ENCODE measurements around the gene HESX1.

The HESX1 gene

DNA sequence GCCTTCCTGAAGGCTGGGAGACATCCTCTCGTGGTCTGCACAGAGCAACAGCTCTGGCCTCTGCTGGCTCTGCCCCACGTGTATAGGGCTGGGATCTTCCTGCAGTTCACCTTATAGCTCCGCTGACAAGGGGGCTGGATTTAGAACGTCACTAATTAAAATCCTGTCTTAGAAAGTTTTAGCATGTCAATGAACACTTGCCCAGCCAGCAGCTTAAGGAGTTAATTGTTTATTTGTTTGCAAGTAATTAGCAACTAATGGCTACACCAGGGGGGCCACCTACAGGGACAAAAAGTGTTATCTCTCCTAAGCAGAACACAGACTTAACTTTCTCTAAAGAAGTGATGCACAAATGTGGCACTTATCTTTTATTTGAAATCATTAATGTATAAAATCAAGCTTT lies at the start of gene HESX1:
TSS of gene HESX1 (minus strand) at position 84 of the 403 bp plus-strand sequence. CDS start at position 24, 60 bp downstream.
- no peak for DNase-seq (ENCODE audit: low read depth)

GRCh38 chr3:57244946-57245345 lies 45.2 kb upstream of the HESX1 start:
- no peak for DNase-seq (ENCODE audit: low read depth)

DNA sequence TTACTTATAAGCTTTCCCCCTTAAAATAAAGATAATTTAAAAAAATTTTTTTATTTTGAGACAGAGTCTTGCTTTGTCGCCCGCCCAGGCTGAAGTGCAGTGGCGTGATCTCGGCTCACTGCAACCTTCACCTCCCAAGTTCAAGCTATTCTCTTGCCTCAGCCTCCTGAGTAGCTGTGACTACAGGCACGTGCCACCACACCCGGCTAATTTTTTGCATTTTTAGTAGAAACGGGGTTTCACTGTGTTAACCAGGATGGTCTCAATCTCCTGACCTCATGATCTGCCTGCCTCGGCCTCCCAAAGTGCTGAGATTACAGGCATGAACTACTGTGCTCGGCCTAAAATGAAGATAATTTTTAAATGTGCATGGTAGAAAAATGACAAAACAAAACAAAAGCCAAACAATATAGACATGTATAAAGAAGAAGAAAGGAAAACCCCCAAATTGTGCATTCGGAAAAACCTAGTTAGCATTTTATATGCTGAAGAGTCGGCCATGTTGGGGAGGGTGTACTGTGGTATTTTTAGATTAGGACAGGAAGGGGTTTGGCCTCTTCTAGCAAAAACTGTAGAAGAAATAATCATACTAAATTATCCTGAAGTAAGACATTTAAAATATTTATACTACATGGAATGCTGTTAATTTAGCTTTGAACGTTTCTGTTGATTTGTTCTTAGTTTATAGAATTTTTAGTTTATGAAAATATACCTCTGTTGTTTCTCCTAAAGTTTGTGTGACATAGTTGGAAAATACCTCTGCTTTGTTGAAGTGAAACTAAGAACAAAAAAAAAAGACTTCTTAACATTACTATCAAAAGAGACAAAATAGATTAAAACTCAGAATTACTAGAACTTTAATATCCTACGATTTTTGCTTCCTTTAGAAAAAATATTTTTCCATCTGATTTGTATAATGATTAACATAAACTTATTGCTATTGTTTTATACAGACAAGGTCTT lies 35.1 kb upstream of the HESX1 start:
- no peak for DNase-seq (ENCODE audit: low read depth)

- DNase-seq (ENCODE audit: low read depth): no peak
Measured at GRCh38 chr3:57233799-57234198, 34.0 kb upstream of the HESX1 start.

GRCh38 chr3:57230006-57230405 lies 30.2 kb upstream of the HESX1 start:
- no peak for DNase-seq (ENCODE audit: low read depth)

DNA sequence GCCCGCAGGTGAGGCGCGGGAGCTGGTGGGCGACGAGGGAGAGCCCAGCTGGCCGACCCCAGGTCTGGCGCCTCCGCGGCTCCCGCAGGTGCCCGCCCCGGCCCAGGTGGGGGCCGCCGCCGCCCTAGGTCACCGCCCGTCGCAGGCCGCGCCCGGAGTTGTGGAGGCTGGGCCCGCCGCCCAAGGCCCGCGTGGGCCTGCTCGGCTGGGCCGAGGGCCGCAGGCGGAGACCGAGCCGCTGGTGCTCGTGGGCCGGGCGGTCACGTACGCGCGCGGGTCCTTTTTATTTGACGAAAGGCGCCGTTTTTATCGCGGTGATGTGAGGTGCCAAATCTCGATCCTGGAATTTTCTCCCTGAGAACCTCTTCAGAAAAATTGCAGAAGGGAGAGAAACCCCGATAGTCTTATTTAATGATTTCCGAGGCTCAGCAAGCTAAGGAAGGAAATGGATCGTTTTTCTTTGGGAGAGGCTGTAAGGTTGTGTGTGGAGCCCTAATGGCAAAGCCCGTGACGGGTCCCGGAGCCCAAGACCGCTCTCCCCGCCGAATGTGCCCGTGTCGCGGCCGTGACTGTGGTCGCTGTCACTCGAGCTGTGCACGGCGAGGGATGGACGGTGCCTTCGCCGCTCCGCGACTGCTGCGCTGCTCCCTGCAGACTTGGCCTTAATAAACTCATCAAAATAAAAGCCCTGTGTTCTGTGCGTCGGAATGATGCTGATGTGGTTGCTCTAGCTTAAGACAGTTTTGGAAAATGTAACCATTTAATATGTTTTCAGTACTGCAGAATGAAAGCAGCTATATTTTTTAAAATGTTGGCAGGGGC lies 28.4 kb upstream of the HESX1 start:
- DNase-seq (ENCODE audit: low read depth): peak; percentile 28

DNA sequence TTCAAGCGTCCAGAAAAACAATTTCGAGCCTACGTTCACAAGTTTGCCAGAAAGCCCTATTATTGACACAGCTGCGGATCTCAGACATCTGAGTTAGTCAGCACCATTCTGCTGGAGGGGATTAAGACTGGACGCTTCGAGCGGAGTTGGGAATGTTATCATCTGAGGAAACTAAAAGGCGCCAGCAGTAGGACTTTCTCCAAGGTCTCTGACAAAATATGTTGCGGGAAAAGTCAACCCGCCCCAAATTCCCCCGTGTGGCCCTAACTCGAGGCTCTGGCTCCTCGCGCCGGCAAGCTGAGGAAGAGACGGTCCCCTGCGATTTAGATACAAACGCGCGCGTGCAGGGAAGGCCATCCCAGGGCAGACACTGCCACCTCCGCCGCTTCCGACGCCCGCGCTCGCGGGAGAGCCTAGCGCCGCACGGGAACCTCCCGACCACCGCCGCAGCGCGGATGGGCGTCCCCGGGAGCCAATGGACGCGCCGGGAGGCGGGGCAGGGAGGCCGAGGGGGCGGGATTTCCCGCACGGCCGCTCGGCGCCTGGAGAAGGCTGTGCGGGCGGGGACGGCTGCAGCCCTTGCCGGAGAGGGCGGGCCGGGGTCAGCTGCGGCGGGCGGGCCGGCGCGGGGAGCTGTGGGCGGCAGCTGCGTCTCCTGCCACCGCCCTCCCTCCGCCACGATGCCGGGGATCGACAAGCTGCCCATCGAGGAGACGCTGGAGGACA lies 27.6 kb upstream of the HESX1 start, which contains the start of gene APPL1:
TSS of gene APPL1 (plus strand) at position 526 of the 726 bp plus-strand sequence. CDS start at position 681, 155 bp downstream.
- DNase-seq (ENCODE audit: low read depth): peak; percentile 84

- DNase-seq (ENCODE audit: low read depth): no peak
Measured at GRCh38 chr3:57226176-57226575, 26.4 kb upstream of the HESX1 start.

DNA sequence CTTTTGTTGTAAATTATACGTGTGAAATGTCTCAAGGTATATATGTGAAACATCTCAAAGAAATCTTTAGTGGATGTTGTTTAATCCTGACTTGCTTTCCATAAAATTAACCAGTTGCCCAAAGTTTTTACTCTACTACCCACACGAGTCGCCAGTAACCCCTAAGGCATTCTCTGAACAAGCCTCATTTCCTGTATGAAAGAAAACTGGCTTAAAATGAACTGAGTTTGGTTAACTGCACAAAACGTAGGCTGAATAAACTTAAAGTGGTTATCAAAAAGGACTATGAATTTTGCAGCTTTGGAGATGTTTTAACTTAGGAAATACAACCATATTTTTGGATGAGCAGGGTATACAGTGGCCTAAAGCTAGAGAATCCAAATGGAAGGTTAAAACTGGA lies 25.1 kb upstream of the HESX1 start:
- DNase-seq (ENCODE audit: low read depth): no peak

DNA sequence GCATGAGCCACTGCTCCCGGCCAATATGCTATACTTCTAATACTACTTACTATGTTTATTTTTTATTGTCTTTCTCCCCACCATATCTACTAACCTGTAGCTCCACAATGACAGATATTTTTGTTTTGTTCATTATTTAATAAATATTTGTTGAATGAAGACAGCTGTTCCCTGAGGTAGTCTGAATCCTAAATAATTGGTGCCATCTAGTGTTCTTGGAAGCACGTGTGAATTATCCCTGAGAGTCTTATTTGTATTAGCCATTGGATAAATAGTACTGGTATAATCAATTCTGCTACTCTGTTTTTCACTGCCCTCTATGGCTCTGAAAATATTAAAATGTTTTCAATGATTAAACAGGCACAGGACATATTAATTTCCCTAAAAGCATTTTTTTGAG lies 22.1 kb upstream of the HESX1 start:
- no peak for DNase-seq (ENCODE audit: low read depth)

DNA sequence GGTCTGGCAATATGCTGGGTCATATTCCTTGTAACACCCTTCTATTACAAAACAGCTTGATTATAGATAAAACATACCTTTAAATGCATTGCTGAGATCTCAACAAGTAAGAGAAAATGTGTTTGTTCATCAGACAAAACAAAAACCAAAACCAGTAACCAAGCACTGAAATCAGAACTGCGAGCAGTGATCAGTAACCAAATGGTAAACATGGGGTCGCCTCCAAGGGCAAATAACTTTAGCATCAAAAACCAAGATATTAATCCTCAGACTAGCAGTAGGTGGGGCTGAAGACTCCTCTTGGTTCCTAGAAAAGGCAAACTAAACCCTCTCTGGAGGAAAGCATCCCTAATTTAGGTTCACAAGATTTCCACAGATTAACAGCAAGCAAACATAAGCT lies 6.6 kb upstream of the HESX1 start:
- DNase-seq (ENCODE audit: low read depth): no peak

DNA sequence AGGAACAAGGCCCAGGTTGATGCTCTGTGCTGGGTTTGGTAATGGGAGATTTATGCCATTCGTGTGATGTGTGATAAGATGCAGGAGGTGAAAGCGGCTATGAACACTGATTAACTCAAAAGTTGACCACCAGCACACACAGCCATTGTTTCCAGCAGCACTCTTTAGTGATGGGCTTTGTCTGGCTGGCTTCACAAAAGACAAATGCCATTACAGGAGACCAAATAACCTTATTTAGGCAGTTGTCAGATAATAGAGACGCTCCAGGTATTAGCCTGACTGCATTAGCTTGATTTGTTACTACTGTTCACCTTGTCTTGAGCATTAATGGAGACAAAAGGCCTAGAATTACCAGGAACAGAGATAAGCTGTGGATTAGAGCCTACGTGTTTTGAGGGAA lies 5.1 kb downstream of the HESX1 start:
- DNase-seq (ENCODE audit: low read depth): no peak

DNA sequence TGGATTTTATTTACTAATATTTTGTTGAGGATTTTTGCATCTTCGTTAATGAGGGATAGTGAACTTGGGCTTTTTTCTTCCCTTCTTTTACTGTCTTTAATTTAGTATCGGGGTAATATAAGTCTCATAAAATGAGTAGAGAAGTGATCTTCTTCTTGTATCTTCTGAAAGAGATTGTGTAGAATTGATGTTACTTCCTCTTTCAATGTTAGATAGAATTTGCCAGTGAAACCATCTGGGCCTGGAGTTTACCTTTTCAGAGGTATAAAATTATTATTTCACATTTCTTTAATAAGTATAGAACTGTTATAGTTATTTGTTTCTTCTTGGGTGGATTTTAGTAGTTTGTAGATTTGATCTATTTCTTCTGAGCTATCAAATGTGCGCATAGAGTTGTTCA lies 7.8 kb downstream of the HESX1 start:
- DNase-seq (ENCODE audit: low read depth): no peak

DNA sequence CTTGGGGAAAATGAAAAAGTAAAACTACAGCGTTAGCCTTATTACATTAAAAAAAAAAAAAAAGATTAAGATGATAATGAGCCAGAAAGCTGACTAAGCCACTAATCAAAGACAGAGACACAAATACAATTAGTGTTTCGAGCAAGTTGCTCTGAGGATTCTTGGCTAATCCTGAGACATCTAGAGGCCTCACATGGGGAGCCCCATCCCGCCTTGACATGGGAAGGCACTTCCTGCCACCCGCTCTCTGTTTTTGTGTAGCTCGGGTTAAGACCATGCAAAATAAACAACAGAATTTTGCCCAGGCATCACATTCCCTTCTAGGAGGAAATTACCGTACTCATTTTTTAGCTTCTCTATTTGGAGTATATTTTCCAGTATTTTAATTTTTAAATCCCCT lies 15.3 kb downstream of the HESX1 start:
- no peak for DNase-seq (ENCODE audit: low read depth)

- DNase-seq (ENCODE audit: low read depth): no peak
Measured at GRCh38 chr3:57179580-57180410, 20.0 kb downstream of the HESX1 start.

DNA sequence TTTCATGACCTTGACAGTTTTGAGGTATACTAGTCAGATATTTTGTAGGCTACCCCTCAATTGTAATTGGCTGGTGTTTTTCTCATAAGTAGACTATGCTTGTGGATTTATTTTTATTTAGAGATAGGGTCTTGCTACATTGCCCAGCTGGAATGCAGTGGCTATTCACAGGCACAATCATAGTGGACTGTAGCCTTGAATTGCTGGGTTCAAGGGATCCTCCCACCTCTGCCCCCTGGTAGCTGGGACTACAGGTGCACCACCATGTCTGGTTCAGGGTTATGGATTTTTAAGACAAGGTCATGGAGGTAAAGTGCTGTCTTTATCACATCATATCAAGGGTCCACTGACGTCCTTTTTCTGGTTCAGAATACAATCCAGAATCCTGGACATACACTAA lies 23.7 kb downstream of the HESX1 start:
- DNase-seq (ENCODE audit: low read depth): no peak

GRCh38 chr3:57173687-57174086 lies 26.1 kb downstream of the HESX1 start:
- DNase-seq (ENCODE audit: low read depth): no peak

DNA sequence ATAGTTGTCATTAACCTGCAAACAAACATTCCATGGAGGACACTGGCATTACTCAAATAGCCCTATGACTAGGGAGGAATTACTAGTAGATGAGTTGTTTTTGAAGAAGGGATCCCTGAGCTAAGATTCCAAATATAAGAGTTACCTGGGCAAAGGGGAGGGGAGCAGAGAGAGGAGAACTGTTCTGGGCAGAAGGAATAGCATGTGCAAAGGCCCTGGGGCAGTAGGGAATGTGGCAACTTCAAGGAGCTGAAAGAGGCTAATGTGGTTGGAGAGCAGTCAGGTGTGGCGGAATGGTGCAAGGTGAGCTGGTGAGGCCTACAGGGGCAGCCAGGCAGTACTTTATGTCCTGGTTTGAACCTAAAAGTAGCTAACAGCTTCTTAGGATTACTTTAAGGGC lies 28.8 kb downstream of the HESX1 start:
- no peak for DNase-seq (ENCODE audit: low read depth)

DNA sequence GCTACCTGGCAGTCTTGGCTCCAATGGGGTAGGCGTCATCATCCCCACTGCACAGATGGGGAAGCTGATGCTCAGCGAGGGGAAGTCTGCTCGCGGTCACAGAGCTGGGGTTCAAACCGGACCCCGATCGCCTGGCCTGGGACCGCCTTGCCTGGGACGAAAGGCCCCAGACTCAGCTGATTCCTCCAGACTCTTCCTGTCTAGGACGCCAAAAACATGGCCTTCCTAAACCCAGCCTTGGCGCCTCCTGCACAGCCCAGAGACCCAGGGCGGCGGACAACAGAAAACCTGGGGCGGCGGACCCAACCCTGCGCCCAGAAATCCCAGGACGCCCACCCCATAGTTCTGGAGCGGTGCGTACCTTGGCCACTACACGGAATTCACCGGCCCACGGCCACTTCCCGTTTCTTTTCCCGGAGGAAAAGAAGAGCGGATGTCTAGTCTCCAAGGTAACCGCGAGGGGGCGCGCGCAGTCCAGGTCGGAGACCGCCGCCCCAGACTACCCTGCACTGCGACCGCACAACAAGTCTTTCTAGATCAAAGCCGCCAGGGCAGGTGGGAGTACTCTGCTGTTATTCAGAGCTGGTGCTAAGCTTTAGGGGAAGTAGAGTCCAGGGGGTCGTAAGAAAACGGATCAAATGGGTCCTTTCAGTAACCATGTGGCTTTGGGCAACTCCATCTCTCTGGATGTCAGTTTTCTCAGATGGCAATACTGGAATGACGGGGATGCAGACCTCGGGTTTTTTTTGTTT lies 29.7 kb downstream of the HESX1 start:
- peak; percentile 33 for DNase-seq (ENCODE audit: low read depth)

GRCh38 chr3:57169108-57169507 lies 30.7 kb downstream of the HESX1 start:
- DNase-seq (ENCODE audit: low read depth): no peak

DNA sequence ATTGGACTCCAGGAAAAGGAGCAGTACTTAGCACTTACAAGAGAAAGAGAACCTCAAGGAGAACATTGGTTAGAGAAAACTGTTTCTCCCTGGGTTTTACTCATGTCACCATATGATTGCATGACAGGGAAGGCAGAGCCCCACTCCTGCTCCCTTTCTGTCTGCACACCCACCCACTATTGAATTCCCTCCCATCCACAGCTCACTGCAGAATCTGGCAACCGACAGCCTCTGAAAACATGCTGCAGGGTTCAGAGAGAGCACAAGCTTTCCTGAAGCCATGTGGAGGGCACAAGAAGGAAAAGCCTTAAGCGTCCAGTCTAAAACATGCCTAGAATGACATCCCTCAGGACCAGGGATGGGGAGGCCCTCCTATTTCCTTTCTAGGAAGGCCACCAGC lies 31.6 kb downstream of the HESX1 start:
- DNase-seq (ENCODE audit: low read depth): no peak

Data from stimulated activated CD8-positive, alpha-beta memory T cell treated with anti-CD3 and anti-CD28 coated beads, Interleukin-15, amount 100 ng/mL, for 24 hours (primary cell).